Small intestine (tissue), 7 donors: ENCODE results near the gene MLLT11. TPM values are rescaled to one million over a fixed set of nuclear protein-coding genes. Genes with fewer than 3 reads are reported as not detected.

Experiments
- DNase-seq, 2 donors: peaks; one replicate each; pipeline versions ENCODE4 v3.0.0 to v3.0.0-alpha.2; 2013
- FAIRE-seq: peaks from 2 replicates; lab custom pipeline; 2012; peaks lifted over from hg19 to GRCh38; lab: Jason Lieb, UNC
- H3K27ac ChIP-seq, 3 donors: one replicate each; pipeline ENCODE4 v1.5.1; 2013; ENCODE audit warnings: low read length in 2 of 3, mild to moderate bottlenecking in 2 of 3, control low read depth in 1 of 3, inconsistent platforms in 1 of 3, low read depth in 1 of 3, moderate library complexity in 1 of 3
- H3K27me3 ChIP-seq, 3 donors: one replicate each; pipeline ENCODE4 v1.6.1; 2013; ENCODE audit warnings: low read length in 3 of 3, inconsistent platforms in 1 of 3; ENCODE audit not compliant: control insufficient read depth in 3 of 3, insufficient read depth in 3 of 3
- H3K36me3 ChIP-seq, 3 donors: one replicate each; pipeline ENCODE4 v1.6.1; 2013; ENCODE audit warnings: low read length in 3 of 3, inconsistent platforms in 1 of 3, low read depth in 1 of 3, mild to moderate bottlenecking in 1 of 3, moderate library complexity in 1 of 3; ENCODE audit not compliant: control insufficient read depth in 3 of 3, insufficient read depth in 2 of 3
- H3K4me1 ChIP-seq, 3 donors: one replicate each; pipeline ENCODE4 v1.6.1; 2013; ENCODE audit warnings: low read length in 2 of 3, inconsistent platforms in 1 of 3, low read depth in 1 of 3, mild to moderate bottlenecking in 1 of 3, moderate library complexity in 1 of 3; ENCODE audit not compliant: control insufficient read depth in 3 of 3, insufficient read depth in 2 of 3
- H3K4me3 ChIP-seq, 3 donors: one replicate each; pipeline ENCODE4 v1.5.1; 2013; ENCODE audit warnings: low read length in 3 of 3, control low read depth in 1 of 3, inconsistent platforms in 1 of 3, low read depth in 1 of 3, mild to moderate bottlenecking in 1 of 3, moderate library complexity in 1 of 3
- H3K9me3 ChIP-seq, 2 donors: one replicate each; pipeline ENCODE4 v1.6.1; 2013; ENCODE audit warnings: low read depth in 1 of 2, low read length in 1 of 2; ENCODE audit not compliant: control insufficient read depth in 2 of 2, insufficient read depth in 1 of 2
- WGBS, 3 donors: extraction: QIAGEN DNeasy Blood & Tissue Kit; methylation state at CpG; one replicate each; pipeline ENCODE4 v1.1.7; 2013; 5-methylcytosine and 5-hydroxymethylcytosine counted together
- polyA plus RNA-seq, 4 donors: library from polyadenylated mRNA; stranded (reverse) in 3 of 4; unstranded in 1 of 4; fragments of 200-250 nt in 3 of 4; fragments of 120-200 nt in 1 of 4; gene quantifications; one replicate each; pipeline versions ENCODE4 v1.2.1 to v1.2.3, GENCODE V29; 2013
- donor health status: healthy with polysubstance abuse.
- donor health status: control.
- donor health status: control.
- donor health status: Bipolar disorder and iron deficiency.
- donor health status: healthy.

The MLLT11 gene
- polyA plus RNA-seq, 4 donors = 0.22 to 5.5 (median 2.4) TPM

DNA sequence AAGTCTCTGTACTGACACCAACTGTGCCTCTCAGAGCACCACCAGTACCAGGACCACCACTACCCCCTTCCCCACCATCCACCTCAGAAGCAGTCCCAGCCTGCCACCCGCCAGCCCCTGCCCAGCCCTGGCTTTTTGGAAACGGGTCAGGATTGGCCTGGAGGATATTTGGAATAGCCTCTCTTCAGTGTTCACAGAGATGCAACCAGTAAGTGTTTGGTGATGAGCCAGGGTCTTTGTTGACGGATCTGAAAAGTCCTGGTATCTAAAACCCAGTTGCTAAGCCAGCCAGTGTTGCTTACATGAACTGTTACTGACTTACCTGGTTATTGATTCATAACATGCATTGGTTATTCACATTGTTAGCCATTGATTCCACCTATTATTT is 11.6 kb upstream of the MLLT11 start:
- peak overlapping the region in 1 of 3 donors; percentile 83 for H3K27ac ChIP-seq
- H3K36me3 ChIP-seq = peaks cover 3 to 18% (median 10%) of the 10 kb centered on the region in 3 donors
- peaks cover 0 to 10% (median 2%) of the 10 kb centered on the region in 3 donors for H3K4me1 ChIP-seq
- no peak for FAIRE-seq
- peak overlapping the region in 2 of 3 donors; percentile 51 to 82 for H3K4me3 ChIP-seq
- no peaks in the 10 kb centered on the region for H3K9me3 ChIP-seq
- H3K27me3 ChIP-seq = no peaks in the 10 kb centered on the region
- 29 to 39% (median 29%) methylated on average over 3 of the region's 3 CpGs for WGBS, 3 donors
- DNase-seq = no peak

GRCh38 chr1:151049458-151049857 is 10.7 kb upstream of the MLLT11 start:
- Histone ChIP-seq H3K4me3 (no peak overlapping the region), H3K9me3 (no peaks in the 10 kb centered on the region), H3K4me1 (peaks cover 0 to 10% (median 2%) of the 10 kb centered on the region in 3 donors), H3K27ac (no peak overlapping the region), H3K27me3 (no peaks in the 10 kb centered on the region), H3K36me3 (peaks cover 10 to 25% (median 17%) of the 10 kb centered on the region in 3 donors)
- FAIRE-seq (no peak), DNase-seq (no peak)
- WGBS, 3 donors = 91 to 96% (median 94%) methylated on average over 5 of the region's 5 CpGs

DNA sequence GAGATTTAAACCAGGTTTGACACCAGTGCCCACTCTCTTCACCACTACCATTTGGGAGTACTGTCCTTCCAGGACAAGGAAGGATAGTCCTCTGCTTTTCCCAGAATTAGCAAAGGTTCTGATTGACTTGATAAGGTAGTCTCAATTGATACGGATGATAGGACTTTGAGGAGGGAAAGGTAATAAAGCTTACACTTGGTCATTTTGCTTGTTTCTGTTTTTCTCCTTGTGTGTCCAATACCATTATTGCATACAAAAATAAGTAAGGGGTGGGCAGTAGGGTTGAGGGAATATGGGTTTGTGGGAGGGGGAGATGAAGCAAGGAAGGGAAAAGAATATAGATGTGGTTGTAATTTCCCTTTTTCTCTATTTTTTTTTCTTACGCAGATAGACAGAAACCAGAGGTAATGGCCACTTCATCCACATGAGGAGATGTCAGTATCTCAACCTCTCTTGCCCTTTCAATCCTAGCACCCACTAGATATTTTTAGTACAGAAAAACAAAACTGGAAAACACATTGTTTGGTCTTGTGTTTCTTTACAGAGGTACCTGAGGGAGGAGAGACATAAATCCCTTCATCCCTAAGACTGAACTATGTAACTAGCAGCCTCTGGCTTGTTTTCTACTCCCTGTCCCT is 10.0 kb upstream of the MLLT11 start:
- peak overlapping the region in 1 of 3 donors; percentile 8 for H3K27ac ChIP-seq
- H3K27me3 ChIP-seq = no peaks in the 10 kb centered on the region
- H3K4me3 ChIP-seq = no peak overlapping the region
- FAIRE-seq = no peak
- no peaks in the 10 kb centered on the region for H3K9me3 ChIP-seq
- peaks cover 0 to 10% (median 2%) of the 10 kb centered on the region in 3 donors for H3K4me1 ChIP-seq
- peaks cover 14 to 30% (median 22%) of the 10 kb centered on the region in 3 donors for H3K36me3 ChIP-seq
- DNase-seq = no peak
- 85 to 86% (median 85%) methylated on average over 2 of the region's 2 CpGs for WGBS, 3 donors

- Histone ChIP-seq H3K36me3 (peaks cover 14 to 37% (median 22%) of the 10 kb centered on the region in 3 donors), H3K27ac (no peak overlapping the region), H3K27me3 (no peaks in the 10 kb centered on the region), H3K4me1 (peaks cover 2 to 21% (median 5%) of the 10 kb centered on the region in 3 donors), H3K9me3 (no peaks in the 10 kb centered on the region), H3K4me3 (no peak overlapping the region)
- FAIRE-seq (no peak), DNase-seq (no peak)
- WGBS, 3 donors = 69 to 85% (median 81%) methylated on average over 2 of the region's 2 CpGs
Observed at GRCh38 chr1:151051356-151052009, 8.7 kb upstream of the MLLT11 start.

DNA sequence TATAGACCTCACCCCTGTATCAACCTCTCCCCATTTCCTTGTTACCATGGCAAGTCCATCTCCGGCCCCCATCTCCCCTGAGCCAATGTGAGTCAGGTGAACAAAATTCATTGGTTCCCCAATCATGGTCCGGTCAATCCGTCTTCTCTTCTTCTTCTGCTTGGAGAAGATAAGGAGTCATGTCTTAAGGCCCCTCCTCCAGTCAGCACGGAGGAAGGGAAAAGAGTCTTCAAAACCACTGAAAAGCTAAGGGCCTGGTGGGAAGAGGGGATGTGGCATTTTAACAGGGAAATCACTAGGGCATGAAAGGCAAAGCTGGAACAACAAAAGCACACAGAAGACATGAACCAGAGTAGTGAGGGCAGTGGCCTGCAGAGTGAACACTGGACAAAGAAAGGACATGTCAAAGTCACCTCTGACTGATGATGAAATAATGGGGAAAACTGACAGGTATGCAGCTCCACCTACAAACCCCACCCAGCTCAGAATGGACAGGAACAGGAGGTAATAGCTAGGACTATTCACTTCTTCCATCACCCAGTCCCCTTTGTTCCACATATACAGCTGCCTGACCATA is 5.1 kb upstream of the MLLT11 start:
- 88 to 95% (median 93%) methylated on average over 4 of the region's 4 CpGs for WGBS, 3 donors
- H3K9me3 ChIP-seq = no peaks in the 10 kb centered on the region
- H3K4me3 ChIP-seq = no peak overlapping the region
- H3K27ac ChIP-seq = peak overlapping the region in 2 of 3 donors; percentile 71 to 99
- DNase-seq = no peak
- peaks cover 3 to 29% (median 7%) of the 10 kb centered on the region in 3 donors for H3K4me1 ChIP-seq
- no peak for FAIRE-seq
- no peaks in the 10 kb centered on the region for H3K27me3 ChIP-seq
- H3K36me3 ChIP-seq = peaks cover 14 to 40% (median 22%) of the 10 kb centered on the region in 3 donors

DNA sequence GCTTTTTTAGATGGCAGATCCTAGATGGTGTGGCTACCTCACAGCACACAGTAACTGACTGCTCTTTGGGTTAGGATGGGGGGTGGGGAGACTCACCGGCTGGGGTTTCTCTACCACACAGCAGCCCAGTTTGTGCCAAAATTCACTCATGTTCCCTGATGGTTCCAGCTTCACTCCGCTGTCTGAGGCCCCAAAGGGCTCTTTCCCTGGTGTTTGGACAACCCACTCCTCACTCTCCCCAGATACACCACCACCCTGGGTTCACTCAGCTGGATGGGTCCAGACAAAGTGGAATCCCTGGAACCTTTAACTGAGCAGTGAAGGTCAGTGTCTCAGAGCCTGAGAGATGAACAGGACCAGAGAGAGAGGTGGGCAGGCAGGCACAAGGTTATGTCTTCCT is 4.6 kb upstream of the MLLT11 start:
- peaks cover 3 to 29% (median 7%) of the 10 kb centered on the region in 3 donors for H3K4me1 ChIP-seq
- H3K9me3 ChIP-seq = no peaks in the 10 kb centered on the region
- peak overlapping the region in 1 of 3 donors; percentile 3 for H3K4me3 ChIP-seq
- WGBS, 3 donors = 39 to 87% (median 42%) methylated on average over 1 to 2 of the region's 2 CpGs
- FAIRE-seq (no peak), DNase-seq (no peak)
- peak overlapping the region; percentile 22 to 99 (median 71) for H3K27ac ChIP-seq
- H3K36me3 ChIP-seq = peaks cover 14 to 40% (median 22%) of the 10 kb centered on the region in 3 donors
- H3K27me3 ChIP-seq = no peaks in the 10 kb centered on the region

- Histone ChIP-seq H3K36me3 (peaks cover 14 to 40% (median 22%) of the 10 kb centered on the region in 3 donors), H3K9me3 (no peaks in the 10 kb centered on the region), H3K4me1 (peaks cover 3 to 29% (median 7%) of the 10 kb centered on the region in 3 donors), H3K27me3 (no peaks in the 10 kb centered on the region), H3K27ac (peak overlapping the region; percentile 50 to 99 (median 71)), H3K4me3 (peak overlapping the region in 2 of 3 donors; percentile 3 to 14)
- WGBS, 3 donors = 39 to 50% (median 47%) methylated on average over 2 of the region's 2 CpGs
- FAIRE-seq (no peak), DNase-seq (peak in 1 of 2 donors; percentile 47)
Observed at GRCh38 chr1:151056149-151056548, 4.0 kb upstream of the MLLT11 start.

DNA sequence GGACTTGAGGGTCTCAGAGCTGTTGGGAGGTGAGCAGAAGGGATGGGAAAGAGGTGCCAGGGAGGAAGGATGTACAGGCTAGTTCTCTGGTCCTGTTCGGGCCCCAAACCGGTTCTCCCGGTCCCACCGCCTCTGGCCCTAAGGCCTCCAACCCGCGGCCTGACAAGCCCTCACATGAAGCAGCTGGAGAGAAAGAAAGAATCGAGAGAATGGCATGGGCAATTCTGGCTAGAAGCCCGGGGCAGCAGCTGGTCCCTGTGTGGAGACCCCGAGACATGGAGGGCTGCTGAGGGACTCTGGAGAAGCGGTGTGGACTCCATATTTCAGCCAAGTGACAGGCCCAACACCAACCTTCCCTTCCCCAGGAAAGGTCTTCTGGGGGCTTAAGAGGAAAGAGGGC is 1.5 kb upstream of the MLLT11 start:
- Histone ChIP-seq H3K9me3 (no peaks in the 10 kb centered on the region), H3K4me1 (peaks cover 3 to 29% (median 7%) of the 10 kb centered on the region in 3 donors), H3K27ac (peak overlapping the region; percentile 60 to 99 (median 88)), H3K4me3 (peak overlapping the region; percentile 74 to 98 (median 83)), H3K36me3 (peaks cover 11 to 25% (median 11%) of the 10 kb centered on the region in 3 donors), H3K27me3 (no peaks in the 10 kb centered on the region)
- no peak for FAIRE-seq
- DNase-seq = peak; percentile 36 to 78
- 1 to 2% (median 1%) methylated on average over 9 to 10 of the region's 10 CpGs for WGBS, 3 donors
